Measurements from ENCODE around the gene PIAS1.

PIAS1 gene

GRCh38 chr15:68022061-68022460 lies 32.1 kb upstream of the PIAS1 start:
- Histone ChIP-seq H3K36me3 (ENCODE audit: low read depth) (no peaks in the 10 kb centered on the region), H3K27ac (ENCODE audit: poor library complexity, severe bottlenecking) (no peak overlapping the region), H3K27me3 (ENCODE audit: insufficient read depth, poor library complexity, severe bottlenecking) (no peaks in the 10 kb centered on the region), H3K4me1 (ENCODE audit: insufficient read depth, poor library complexity, severe bottlenecking) (no peaks in the 10 kb centered on the region), H3K4me3 (ENCODE audit: severe bottlenecking) (no peak overlapping the region), H3K9me3 (ENCODE audit: severe bottlenecking) (no peaks in the 10 kb centered on the region)
- no peak for DNase-seq (ENCODE audit: low spot score)
- TF ChIP-seq CTCF (IDR thresholded peaks at IDR 0.05; ENCODE audit: poor library complexity, severe bottlenecking), result no peak
- no peak for ATAC-seq (ENCODE audit: low read depth)

GRCh38 chr15:68023307-68024101 lies 30.6 kb upstream of the PIAS1 start:
- no peaks in the 10 kb centered on the region for H3K36me3 ChIP-seq (ENCODE audit: low read depth)
- no peaks in the 10 kb centered on the region for H3K4me1 ChIP-seq (ENCODE audit: insufficient read depth, poor library complexity, severe bottlenecking)
- no peak for TF ChIP-seq CTCF (IDR thresholded peaks at IDR 0.05; ENCODE audit: poor library complexity, severe bottlenecking)
- DNase-seq (ENCODE audit: low spot score) (no peak), ATAC-seq (ENCODE audit: low read depth) (no peak)
- no peak overlapping the region for H3K4me3 ChIP-seq (ENCODE audit: severe bottlenecking)
- no peaks in the 10 kb centered on the region for H3K9me3 ChIP-seq (ENCODE audit: severe bottlenecking)
- no peak overlapping the region for H3K27ac ChIP-seq (ENCODE audit: poor library complexity, severe bottlenecking)
- H3K27me3 ChIP-seq (ENCODE audit: insufficient read depth, poor library complexity, severe bottlenecking), result no peaks in the 10 kb centered on the region

GRCh38 chr15:68025835-68026424 lies 28.2 kb upstream of the PIAS1 start:
- no peak overlapping the region for H3K27ac ChIP-seq (ENCODE audit: poor library complexity, severe bottlenecking)

GRCh38 chr15:68027388-68027787 lies 26.7 kb upstream of the PIAS1 start:
- H3K36me3 ChIP-seq (ENCODE audit: low read depth), result no peaks in the 10 kb centered on the region
- H3K4me1 ChIP-seq (ENCODE audit: insufficient read depth, poor library complexity, severe bottlenecking), result no peaks in the 10 kb centered on the region
- ATAC-seq (ENCODE audit: low read depth) (no peak), DNase-seq (ENCODE audit: low spot score) (no peak)
- no peak for TF ChIP-seq CTCF (IDR thresholded peaks at IDR 0.05; ENCODE audit: poor library complexity, severe bottlenecking)
- H3K27me3 ChIP-seq (ENCODE audit: insufficient read depth, poor library complexity, severe bottlenecking), result no peaks in the 10 kb centered on the region
- H3K9me3 ChIP-seq (ENCODE audit: severe bottlenecking), result no peaks in the 10 kb centered on the region
- no peak overlapping the region for H3K27ac ChIP-seq (ENCODE audit: poor library complexity, severe bottlenecking)
- H3K4me3 ChIP-seq (ENCODE audit: severe bottlenecking), result no peak overlapping the region

More at GRCh38 chr15:68025835-68026424, 28.2 kb upstream of the PIAS1 start:
- TF ChIP-seq CTCF (IDR thresholded peaks at IDR 0.05; ENCODE audit: poor library complexity, severe bottlenecking), result no peak
- H3K36me3 ChIP-seq (ENCODE audit: low read depth), result no peaks in the 10 kb centered on the region
- no peak for ATAC-seq (ENCODE audit: low read depth)
- H3K4me3 ChIP-seq (ENCODE audit: severe bottlenecking), result no peak overlapping the region
- no peaks in the 10 kb centered on the region for H3K9me3 ChIP-seq (ENCODE audit: severe bottlenecking)
- no peaks in the 10 kb centered on the region for H3K4me1 ChIP-seq (ENCODE audit: insufficient read depth, poor library complexity, severe bottlenecking)
- no peaks in the 10 kb centered on the region for H3K27me3 ChIP-seq (ENCODE audit: insufficient read depth, poor library complexity, severe bottlenecking)
- no peak for DNase-seq (ENCODE audit: low spot score)

All from RWPE2 (cell line).